Karpas-422 (cell line): Measurements from ENCODE around the gene SPSB3. TPM values are rescaled to one million over a fixed set of nuclear protein-coding genes. Genes with fewer than 3 reads are reported as not detected.

Experiments
- DNase-seq: peaks from one replicate; pipeline ENCODE4 v3.0.0-alpha.2; 2015
- H2AFZ ChIP-seq: fragments of 200-600 bp; sonication (generic); 2 replicates; pipeline ENCODE4 v1.6.1; 2014; ENCODE audit warnings: antibody characterized with exemption, low read length, mixed read lengths
- H3K27ac ChIP-seq: fragments of 200-600 bp; sonication (generic); 2 replicates; pipeline ENCODE4 v1.5.1; 2014; ENCODE audit warnings: mild to moderate bottlenecking, low read length, moderate library complexity
- H3K27me3 ChIP-seq: fragments of 200-600 bp; sonication (generic); 2 replicates; pipeline ENCODE4 v1.6.1; 2014; ENCODE audit warnings: low read length, mixed read lengths
- H3K36me3 ChIP-seq: fragments of 200-600 bp; sonication (generic); 2 replicates; pipeline ENCODE4 v1.6.1; 2014; ENCODE audit warnings: low read length, mixed read lengths; ENCODE audit not compliant: insufficient read depth
- H3K4me1 ChIP-seq: fragments of 200-600 bp; sonication (generic); 2 replicates; pipeline ENCODE4 v1.6.1; 2014; ENCODE audit warnings: mild to moderate bottlenecking, low read length, mixed read lengths
- H3K4me2 ChIP-seq: fragments of 200-600 bp; sonication (generic); 2 replicates; pipeline ENCODE4 v1.6.1; 2014; ENCODE audit warnings: low read length, low read depth, mild to moderate bottlenecking; ENCODE audit not compliant: poor library complexity, severe bottlenecking
- H3K4me3 ChIP-seq: fragments of 200-600 bp; sonication (generic); 2 replicates; pipeline ENCODE4 v1.5.1; 2014; ENCODE audit warnings: mild to moderate bottlenecking, antibody characterized with exemption, low read length, mixed read lengths
- H3K79me2 ChIP-seq: fragments of 200-600 bp; sonication (generic); 2 replicates; pipeline ENCODE4 v1.6.1; 2014; ENCODE audit warnings: mild to moderate bottlenecking, low read length, mixed read lengths
- H3K9ac ChIP-seq: fragments of 200-600 bp; sonication (generic); 2 replicates; pipeline ENCODE4 v1.6.0; 2014; ENCODE audit warnings: low read length
- H3K9me2 ChIP-seq: fragments of 200-600 bp; sonication (generic), shearing (Covaris generic); replicated peaks from 2 replicates; pipeline ENCODE4 v1.6.0; 2014; ENCODE audit warnings: mild to moderate bottlenecking, low read length, moderate library complexity; ENCODE audit not compliant: insufficient read depth
- H3K9me3 ChIP-seq: fragments of 300-700, 200-600 bp; sonication (generic); 2 replicates; pipeline ENCODE4 v1.6.1; 2014; ENCODE audit warnings: low read length, mixed read lengths
- H4K20me1 ChIP-seq: fragments of 200-600 bp; sonication (generic); 2 replicates; pipeline ENCODE4 v1.6.1; 2014; ENCODE audit warnings: mild to moderate bottlenecking, antibody characterized with exemption, low read length, low read depth; ENCODE audit not compliant: insufficient read depth
- total RNA-seq: library from RNA; depleted of rRNA; stranded (reverse); fragments of >200 nt; shearing (Covaris generic); gene quantifications from 2 replicates; pipeline ENCODE4 v1.2.3, GENCODE V29; 2014; ENCODE audit warnings: low replicate concordance

The SPSB3 gene
- total RNA-seq, 1 experiment from 2014 or later = 38.5 TPM

DNA sequence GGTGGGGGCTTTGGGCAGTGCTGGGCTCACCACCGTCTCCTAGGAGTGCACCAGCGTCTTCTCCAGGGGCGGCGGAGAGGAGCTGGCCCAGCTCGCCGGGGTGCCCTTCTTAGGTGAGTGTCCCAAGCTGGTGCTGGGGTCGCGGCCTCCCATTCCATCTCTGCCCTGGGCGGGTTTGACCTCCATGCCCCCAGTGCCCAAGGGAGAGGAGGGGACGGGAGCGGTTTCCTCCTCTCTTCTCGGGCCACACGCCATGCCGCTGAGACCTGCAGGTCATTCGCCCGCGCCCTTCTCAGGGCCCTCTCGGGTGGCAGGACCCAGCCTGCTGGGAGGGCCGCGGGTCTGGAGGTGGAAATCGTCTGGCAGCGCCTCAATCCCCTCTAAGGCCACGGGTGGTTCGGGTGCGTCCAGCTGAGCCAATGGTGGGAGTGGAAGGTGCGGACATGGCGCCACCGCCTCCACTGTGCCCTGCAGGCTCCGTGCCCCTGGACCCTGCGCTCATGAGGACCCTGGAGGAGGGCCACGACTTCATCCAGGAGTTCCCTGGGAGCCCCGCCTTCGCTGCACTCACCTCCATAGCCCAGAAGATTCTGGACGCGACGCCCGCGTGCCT lies 5.8 kb upstream of the SPSB3 start:
- Histone ChIP-seq H3K4me1 (peaks cover 7% of the 10 kb centered on the region), H3K4me2 (no peak overlapping the region), H3K4me3 (no peak overlapping the region), H2AFZ (no peak overlapping the region), H3K9me2 (no peaks in the 10 kb centered on the region), H3K36me3 (no peaks in the 10 kb centered on the region), H3K27me3 (no peaks in the 10 kb centered on the region), H3K9me3 (no peaks in the 10 kb centered on the region), H4K20me1 (peaks cover 15% of the 10 kb centered on the region), H3K79me2 (peaks cover 30% of the 10 kb centered on the region), H3K27ac (no peak overlapping the region), H3K9ac (no peak overlapping the region)
- DNase-seq = no peak

GRCh38 chr16:1787322-1788094 lies 5.1 kb upstream of the SPSB3 start:
- Histone ChIP-seq H3K36me3 (no peaks in the 10 kb centered on the region), H3K9me3 (no peaks in the 10 kb centered on the region), H4K20me1 (peaks cover 15% of the 10 kb centered on the region)

GRCh38 chr16:1787056-1787321 lies 4.6 kb upstream of the SPSB3 start:
- no peaks in the 10 kb centered on the region for H3K9me3 ChIP-seq
- no peaks in the 10 kb centered on the region for H3K27me3 ChIP-seq
- no peak overlapping the region for H3K9ac ChIP-seq
- H2AFZ ChIP-seq = no peak overlapping the region
- no peak overlapping the region for H3K4me2 ChIP-seq
- DNase-seq = no peak
- H3K4me1 ChIP-seq = peaks cover 7% of the 10 kb centered on the region
- H3K36me3 ChIP-seq = no peaks in the 10 kb centered on the region
- no peak overlapping the region for H3K27ac ChIP-seq
- peaks cover 33% of the 10 kb centered on the region for H3K79me2 ChIP-seq
- no peaks in the 10 kb centered on the region for H3K9me2 ChIP-seq
- no peak overlapping the region for H3K4me3 ChIP-seq
- H4K20me1 ChIP-seq = peaks cover 15% of the 10 kb centered on the region

More at GRCh38 chr16:1787322-1788094, 5.1 kb upstream of the SPSB3 start:
- Histone ChIP-seq H3K4me3 (no peak overlapping the region), H3K27ac (no peak overlapping the region), H3K4me2 (no peak overlapping the region), H3K9ac (no peak overlapping the region), H3K27me3 (no peaks in the 10 kb centered on the region), H3K9me2 (no peaks in the 10 kb centered on the region), H3K79me2 (peaks cover 33% of the 10 kb centered on the region), H2AFZ (no peak overlapping the region), H3K4me1 (peaks cover 7% of the 10 kb centered on the region)
- DNase-seq = no peak

DNA sequence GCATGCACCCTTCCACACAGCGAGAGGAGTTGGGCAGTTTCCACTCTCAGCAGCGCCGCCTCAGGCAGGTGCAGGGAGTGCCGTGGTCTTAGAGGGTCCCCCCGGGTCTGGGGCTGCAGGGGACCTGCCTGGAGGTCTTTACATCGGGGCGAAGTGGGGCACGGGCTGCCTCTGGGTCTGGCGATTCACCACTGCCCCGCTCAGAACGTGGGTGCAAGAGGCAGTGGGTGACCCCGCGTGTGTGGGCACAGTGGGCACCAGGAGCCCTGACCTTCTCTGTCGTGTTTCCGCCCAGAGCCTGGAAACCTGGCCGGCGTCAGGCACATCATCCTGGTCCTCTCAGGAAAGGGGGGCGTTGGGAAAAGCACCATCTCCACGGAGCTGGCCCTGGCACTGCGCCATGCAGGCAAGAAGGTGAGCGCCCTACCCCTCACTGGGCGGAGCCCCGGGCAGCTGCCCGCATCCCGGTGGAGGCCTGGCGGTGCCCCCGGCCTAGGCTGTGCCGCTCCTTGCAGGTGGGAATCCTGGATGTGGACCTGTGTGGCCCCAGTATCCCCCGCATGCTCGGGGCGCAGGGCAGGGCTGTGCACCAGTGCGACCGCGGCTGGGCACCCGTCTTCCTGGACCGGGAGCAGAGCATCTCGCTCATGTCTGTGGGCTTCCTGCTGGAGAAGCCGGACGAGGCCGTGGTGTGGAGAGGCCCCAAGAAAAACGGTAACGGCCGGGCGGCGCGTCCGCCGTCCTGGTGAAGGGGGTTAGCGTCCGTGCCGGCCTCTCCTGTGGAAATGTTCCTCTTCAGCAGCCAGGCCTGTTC lies 4.1 kb upstream of the SPSB3 start:
- H3K9ac ChIP-seq = no peak overlapping the region
- H3K4me2 ChIP-seq = no peak overlapping the region
- peaks cover 36% of the 10 kb centered on the region for H3K79me2 ChIP-seq
- H3K4me3 ChIP-seq = no peak overlapping the region
- no peaks in the 10 kb centered on the region for H3K27me3 ChIP-seq
- H3K27ac ChIP-seq = no peak overlapping the region
- no peak overlapping the region for H2AFZ ChIP-seq
- H3K9me3 ChIP-seq = no peaks in the 10 kb centered on the region
- no peaks in the 10 kb centered on the region for H3K36me3 ChIP-seq
- peaks cover 16% of the 10 kb centered on the region for H4K20me1 ChIP-seq
- no peak for DNase-seq
- H3K4me1 ChIP-seq = peaks cover 9% of the 10 kb centered on the region
- H3K9me2 ChIP-seq = no peaks in the 10 kb centered on the region

- Histone ChIP-seq H3K4me3 (no peak overlapping the region), H3K27me3 (no peaks in the 10 kb centered on the region), H3K27ac (no peak overlapping the region), H3K9me2 (no peaks in the 10 kb centered on the region), H3K4me2 (no peak overlapping the region), H3K79me2 (peaks cover 40% of the 10 kb centered on the region), H3K9me3 (no peaks in the 10 kb centered on the region), H4K20me1 (peaks cover 22% of the 10 kb centered on the region), H3K9ac (no peak overlapping the region), H3K4me1 (peaks cover 16% of the 10 kb centered on the region), H2AFZ (no peak overlapping the region), H3K36me3 (no peaks in the 10 kb centered on the region)
- no peak for DNase-seq
Observed at GRCh38 chr16:1785846-1786170, 3.4 kb upstream of the SPSB3 start.

- no peak overlapping the region for H3K9ac ChIP-seq
- H3K27me3 ChIP-seq = no peaks in the 10 kb centered on the region
- peaks cover 22% of the 10 kb centered on the region for H4K20me1 ChIP-seq
- H3K27ac ChIP-seq = no peak overlapping the region
- no peaks in the 10 kb centered on the region for H3K36me3 ChIP-seq
- H3K9me2 ChIP-seq = no peaks in the 10 kb centered on the region
- no peak for DNase-seq
- no peak overlapping the region for H3K4me3 ChIP-seq
- no peak overlapping the region for H3K4me2 ChIP-seq
- peaks cover 40% of the 10 kb centered on the region for H3K79me2 ChIP-seq
- no peak overlapping the region for H2AFZ ChIP-seq
- no peaks in the 10 kb centered on the region for H3K9me3 ChIP-seq
- H3K4me1 ChIP-seq = peaks cover 20% of the 10 kb centered on the region
Observed at GRCh38 chr16:1784977-1785845, 2.8 kb upstream of the SPSB3 start.

DNA sequence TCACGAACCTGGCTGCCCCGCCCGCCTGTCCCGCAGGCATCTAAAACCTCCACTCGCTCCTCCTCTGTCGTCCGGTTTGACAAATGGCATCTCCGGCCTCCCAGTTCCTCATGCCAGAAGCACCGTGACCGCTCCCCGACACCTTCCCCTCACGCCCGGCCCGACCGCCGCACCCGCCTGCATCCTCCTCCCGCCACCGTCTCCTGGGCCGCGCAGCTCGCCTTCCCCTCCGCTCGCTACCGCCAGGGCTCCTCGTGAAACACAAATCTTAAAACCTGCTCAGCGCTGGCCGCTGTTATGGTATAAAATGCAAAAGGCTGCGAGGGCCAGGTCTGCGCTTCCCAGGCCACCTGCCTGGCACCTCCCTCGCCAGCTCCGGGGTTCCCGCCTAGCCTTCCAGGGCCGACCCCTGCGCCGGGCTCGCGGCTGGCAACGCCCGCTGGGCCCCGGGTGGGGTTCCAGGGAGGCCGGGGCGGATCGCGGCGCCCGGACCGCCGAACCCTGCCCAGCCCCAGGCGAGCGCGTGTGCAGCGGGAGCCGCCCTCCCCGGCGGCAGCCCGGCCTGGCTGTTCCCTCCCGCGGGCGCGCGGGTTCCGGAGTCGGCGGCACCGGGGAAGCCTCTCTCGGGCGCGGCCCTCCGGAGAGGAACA lies 488 bp downstream of the SPSB3 start:
- Histone ChIP-seq H2AFZ (no peak overlapping the region), H3K9ac (peak overlapping the region; percentile 79), H4K20me1 (peaks cover 27% of the 10 kb centered on the region), H3K27ac (peak overlapping the region; percentile 32; the same call in 1 of the 2 replicates), H3K4me1 (peaks cover 20% of the 10 kb centered on the region), H3K27me3 (no peaks in the 10 kb centered on the region), H3K9me2 (no peaks in the 10 kb centered on the region), H3K4me3 (peak overlapping the region; percentile 82), H3K36me3 (no peaks in the 10 kb centered on the region), H3K9me3 (no peaks in the 10 kb centered on the region), H3K79me2 (peaks cover 40% of the 10 kb centered on the region), H3K4me2 (peak overlapping the region; percentile 90)
- DNase-seq = peak; percentile 78
